NCI-H1417 treated with DMSO at 0.1 percent for 48 hours (cell line): ENCODE data around the gene RAI1.

Experiments
- DNase-seq: peaks from one replicate; lab custom pipeline; 2025; lab: John Stamatoyannopoulos, UW

Gene RAI1

DNA sequence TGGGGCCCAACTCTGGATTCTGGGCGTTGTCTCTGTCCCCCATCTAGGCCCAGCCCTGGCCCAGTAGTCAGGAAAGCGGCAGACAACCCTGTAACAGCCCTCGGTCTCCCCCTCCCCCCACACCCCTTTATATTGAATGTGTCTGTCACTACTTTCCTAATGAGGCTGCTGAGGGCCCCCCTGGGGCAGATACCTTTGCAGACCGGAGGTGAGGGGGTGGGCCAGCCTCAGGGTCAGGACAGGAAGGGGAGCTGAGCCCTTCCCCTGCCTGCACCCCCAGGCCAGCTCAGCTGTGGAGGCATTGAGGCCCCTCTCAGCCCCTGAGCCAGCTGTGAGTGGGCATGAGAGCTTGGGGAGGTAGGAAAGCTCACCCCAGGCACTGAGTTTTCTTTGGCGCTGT lies 17.1 kb downstream of the RAI1 start:
- no peak for DNase-seq

DNA sequence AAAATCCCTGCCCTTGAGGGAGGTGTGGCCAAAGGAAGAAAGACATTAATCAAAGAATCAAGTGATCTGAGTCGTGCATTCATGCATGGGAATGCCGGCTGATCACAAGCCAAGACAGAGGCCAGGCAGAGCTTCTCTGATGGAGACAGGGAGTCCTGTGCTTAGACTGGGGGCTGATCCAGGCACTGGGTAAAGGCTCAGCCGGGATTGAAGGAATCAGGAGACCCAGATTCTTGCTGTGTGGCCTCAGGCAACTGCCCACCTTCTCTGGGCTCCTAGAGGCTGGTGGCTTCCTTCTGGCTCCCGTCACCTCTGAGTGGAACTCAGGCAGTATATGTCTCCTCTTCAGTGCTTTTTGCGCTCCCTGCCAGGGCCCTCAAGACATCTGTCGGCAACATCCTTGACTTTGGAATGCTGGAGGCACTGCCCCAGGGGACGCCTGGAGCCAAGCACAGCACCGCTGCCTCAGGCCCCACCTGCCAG lies 17.7 kb downstream of the RAI1 start:
- no peak for DNase-seq

DNA sequence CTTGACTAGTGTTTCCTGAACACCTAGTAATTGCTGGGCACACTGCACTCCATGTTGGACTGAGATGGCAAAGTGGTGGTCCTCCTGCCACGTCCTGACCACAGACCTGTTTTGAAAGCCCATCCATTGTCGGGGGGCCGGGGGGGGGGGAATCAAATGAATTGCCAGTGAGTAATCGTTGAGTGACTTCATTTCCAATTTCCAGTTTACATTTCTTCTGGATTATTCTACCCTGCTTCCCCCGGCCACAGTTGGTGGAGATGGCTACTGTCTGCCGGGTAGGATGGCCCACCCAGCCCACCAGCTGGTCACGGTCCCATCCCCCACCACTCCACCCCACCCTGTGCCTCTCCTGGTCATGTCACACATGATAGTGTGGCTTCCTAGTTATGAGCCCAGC lies 18.2 kb downstream of the RAI1 start:
- no peak for DNase-seq

DNA sequence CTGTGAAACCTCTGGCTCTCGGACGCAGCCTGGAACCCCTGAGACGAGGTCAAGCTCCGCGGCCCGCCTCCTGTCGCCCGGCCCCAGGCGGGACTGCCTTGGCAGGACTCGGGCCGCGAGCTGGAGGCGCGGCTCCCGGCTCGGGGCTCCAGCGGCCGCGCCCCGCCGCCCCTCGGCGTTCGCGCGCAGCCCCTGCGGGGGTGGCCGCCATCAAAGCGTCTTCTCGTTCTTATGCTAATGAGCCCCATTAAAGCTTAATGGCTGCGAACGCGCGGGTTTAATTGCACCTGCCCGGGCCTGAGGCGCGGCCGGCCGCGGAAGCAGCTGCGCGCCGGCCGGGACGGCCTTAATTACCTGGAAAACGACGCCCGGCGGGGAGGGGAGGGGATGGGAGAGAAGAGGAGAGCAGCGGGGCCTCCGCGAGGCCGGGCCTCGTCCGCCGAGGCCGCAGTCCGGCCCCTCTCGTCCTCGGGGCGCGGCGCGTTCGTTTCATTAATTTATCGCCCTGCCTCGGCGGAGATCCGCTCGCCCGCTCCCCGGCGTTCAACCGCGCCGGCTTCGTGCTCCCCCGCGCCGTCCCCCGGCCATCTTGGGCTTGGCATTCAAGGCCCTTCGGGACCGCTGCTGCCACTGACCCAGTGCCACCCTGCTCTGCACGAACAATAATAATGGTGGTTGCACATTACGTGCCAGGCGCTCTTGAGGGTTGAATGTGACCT lies 19.2 kb downstream of the RAI1 start:
- DNase-seq, result no peak

DNA sequence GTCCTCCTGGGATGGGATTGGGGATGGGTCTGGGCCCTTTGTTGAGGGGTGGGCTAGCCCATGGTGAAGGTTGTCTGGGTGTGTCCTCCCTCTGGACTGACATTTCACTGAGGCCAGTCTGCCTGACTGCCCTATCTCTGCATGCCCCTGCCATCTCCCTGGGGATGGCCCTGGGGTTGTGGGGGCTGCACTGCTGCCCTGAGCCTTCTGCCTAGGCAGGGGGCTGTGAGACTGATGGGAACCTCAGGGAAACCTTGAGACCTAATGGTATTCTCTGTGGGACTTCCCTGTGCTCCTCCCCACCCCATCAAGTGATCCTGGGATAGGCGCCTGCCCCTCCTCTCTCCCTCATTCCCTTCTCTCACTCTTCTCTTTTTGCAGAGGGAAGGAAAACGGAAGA lies 19.9 kb downstream of the RAI1 start:
- DNase-seq, result no peak

DNA sequence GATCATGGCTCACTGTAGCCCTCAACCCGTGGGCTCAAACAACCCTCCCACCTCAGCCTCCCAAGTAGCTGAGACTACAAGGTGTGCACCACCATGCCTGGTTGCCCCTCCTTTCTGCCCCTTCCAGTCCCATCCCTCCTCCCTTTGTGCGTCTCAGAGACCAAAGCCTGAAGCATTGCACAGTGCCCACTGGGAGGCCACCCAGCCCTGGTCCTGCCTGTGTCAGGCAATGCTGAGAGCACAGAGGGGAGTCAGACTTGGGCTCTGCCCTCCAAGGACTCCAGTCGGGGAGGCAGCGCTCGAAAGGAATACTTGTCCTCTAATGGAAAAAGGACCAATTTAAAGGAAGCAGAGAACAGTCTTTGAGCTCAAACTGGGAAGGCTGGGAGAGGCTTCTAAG lies 20.4 kb downstream of the RAI1 start:
- no peak for DNase-seq

DNA sequence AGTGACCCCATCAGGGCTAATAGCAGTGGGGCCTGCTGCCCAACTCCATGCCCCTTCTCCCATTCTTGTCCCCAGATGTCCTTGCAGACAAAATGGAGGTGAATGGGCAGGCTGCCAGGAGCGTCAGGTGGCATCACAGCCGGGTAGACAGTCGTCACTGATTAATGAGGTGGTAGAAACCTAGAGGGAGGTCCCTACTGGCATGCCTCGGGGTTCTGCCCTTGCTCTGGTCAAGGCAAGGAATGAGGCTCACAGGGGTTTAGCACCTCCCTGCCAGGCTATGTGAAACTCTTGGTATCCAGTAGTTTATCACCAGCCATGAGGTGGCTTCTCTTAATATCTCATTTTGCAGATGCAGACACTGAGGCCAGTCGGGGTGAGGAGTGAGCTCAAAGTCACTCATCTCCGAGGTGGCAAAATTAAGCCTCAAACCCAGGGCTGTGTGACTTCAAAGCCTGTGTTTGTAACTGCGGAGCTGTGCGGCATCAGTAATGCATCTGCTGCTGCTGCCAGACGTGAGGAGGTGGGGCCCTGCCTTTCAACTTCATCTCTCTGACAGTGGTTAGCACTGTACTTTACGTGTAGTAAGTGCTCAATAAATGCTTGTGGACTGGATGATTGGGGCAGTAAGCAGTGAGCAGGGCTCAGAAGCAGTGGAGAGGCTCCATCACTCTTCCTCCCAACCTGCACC lies 21.3 kb downstream of the RAI1 start:
- no peak for DNase-seq

DNA sequence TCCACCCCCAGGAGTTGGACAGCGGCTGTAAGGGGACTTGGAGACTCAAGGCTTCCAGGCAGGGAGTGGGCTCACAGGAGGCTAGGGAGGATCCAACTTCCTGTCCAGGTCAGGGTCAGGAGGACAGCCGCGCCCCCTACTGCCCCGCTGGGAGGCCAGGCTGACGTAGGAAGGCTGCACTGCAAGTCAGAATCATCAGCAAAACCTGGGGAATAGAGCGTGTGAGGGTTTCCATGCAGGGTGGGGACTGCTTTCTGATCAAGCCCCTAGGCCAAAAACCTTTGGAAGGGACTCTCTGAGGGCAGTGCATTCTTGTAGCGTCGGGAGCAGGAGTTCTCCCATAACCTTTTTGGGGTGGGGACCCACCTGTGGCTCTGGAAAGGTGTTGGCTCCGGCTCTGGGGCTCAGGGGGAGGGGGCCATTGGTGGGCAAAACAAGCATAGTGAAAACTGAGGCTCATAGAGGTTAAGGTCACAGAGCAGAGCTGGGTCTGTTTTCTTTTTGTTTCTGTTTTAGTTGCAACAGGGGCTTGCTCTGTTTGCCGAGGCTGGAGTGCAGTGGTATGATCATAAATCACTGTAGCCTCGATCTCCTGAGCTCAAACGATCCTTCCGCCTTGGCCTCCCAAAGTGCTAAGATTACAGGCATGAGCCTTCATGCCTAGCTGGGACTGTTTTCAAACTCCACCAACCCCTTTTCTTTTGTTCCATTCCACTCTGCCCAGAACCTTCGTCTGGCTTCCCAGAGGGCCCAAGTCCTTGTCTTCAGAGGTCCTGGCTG lies 22.1 kb downstream of the RAI1 start:
- DNase-seq, result no peak

DNA sequence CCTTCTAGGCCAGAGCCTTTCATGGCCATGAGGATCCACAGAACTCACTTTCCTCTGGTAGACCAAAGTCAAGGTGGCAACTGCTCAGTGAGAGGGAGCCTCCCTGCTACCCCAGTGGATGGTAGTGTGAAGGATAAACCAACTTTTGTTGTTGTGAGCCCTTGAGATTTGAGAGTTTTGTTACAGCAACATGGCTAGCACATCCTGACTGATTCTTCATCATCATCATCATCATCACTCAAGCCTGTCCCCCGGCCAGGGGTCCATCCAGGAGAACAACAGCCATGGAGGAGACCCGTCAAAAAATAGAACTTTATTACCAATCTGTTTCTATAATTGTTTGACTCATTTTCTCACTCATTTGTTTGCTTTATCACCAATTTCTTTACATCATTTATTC lies 23.7 kb downstream of the RAI1 start:
- no peak for DNase-seq

DNA sequence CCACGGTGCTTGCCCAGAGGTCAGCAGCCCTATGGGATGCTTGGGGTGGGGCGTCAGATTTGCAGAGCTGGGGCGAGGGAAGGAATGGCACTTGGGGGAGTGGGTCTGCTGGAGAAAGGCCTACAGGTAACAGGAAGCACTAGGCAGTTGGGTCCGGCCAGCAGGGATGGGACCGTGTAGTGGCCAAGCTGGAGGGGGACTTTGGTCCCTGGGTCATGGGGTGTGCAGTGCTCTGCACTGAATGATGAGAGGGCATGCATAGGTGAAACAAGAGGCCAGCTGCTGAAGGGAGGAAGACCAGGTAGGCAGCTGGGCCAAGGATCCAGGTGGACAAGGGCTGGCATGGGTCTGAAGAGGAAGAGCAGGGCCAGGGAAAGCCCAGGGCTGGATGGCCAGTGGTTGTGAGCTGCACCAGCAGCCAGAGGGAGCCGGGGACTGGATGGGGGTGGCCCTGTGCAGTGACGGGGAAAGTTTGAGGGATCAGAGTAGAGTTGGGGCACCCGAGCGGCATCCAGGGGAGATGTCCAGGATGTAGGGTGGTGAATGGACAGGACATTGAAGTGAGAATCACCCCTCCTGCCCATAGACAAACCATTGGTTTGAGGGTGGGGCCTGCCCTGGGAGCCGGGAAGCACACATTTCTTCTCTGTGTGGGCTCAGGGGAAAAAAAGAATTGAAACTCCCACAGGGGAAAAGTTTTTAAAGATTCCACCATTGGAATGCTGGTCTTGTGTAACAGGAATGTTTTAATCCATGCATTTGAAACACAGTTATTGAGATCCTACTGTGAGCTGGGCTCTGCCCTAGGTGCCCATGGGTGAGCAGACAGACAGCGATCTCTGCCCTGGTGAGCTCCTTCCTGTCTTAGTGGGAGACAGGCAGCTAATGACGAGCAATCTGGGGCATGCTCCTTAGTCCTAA lies 25.1 kb downstream of the RAI1 start:
- DNase-seq, result no peak

DNA sequence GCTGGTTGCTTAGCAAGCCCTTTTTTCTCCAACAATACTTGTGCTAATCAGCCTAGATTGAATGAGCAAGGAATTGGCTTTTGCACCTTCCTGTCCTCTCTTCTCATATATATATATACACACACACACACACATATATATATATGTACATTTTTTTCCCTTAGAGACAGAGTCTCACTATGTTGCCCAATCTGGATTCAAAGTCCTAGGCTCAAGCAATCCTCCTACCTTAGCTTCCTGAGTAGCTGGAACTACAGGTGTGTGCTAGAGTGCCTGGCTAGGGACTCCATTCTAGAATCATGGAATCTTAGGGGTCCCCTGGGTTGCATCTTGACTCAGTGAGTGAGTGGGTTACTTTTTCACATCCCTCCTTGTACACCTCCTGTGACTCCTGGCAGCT lies 27.0 kb downstream of the RAI1 start:
- DNase-seq, result no peak

DNA sequence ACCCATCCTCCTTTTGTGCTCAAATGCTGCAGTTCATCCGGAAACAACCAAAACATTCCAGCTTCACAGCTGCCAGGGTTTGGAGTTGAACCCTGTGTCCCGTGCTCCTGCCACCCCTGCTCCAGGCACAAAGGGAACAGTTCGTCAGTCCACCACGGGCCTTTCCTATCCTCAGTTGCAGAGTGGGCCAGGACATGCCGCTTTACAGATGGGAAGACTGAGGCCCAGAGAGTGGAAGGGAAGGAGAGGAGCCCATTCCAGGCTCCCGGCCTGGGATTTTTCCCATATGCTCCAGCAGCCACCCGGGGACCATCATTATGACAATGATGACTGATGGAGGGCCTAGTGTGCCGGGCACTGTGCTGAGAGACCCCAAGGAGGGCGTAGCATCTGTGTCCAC lies 27.6 kb downstream of the RAI1 start:
- no peak for DNase-seq

DNA sequence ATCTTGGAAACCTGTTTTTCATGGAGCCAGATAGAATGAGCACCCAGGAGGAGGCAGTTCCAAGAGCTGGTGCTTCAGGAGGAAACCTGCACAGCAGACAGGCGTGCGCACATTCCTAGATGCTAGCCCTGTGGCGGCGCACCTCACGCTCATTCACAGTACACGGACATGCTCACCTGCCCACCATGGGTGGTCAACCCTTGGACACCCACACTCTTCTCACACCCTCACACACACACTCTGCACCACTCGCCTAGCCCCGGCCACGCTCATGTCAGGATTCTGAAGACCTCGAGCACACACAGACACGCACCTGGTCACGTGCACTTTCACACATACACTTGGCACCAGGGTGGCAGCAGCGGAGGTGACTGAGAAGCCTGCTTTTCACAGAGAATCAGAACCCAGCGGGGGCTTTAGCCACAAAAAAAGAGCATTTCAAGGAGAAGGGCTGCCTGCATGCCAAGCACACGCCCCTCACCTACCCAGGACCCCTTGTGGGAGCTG lies 28.6 kb downstream of the RAI1 start:
- DNase-seq, result no peak

DNA sequence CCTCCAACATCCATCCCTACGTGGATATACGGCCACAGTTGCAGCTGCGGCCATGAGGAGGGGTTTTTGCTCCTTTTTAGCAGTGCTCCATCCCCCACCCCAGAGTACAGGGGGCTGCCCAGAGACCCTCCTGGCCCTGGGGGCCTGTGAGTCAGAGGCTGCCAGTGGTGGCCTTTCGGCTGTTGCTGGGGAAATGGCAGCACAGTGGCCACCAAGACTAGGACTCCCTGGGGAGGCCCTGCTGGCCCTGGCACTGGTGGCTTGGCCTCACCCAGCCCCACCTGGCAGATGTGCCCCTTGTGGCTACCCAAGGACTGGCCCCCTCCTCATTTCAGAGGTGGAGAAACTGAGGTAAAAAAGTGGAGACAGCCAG lies 29.1 kb downstream of the RAI1 start:
- DNase-seq, result no peak

DNA sequence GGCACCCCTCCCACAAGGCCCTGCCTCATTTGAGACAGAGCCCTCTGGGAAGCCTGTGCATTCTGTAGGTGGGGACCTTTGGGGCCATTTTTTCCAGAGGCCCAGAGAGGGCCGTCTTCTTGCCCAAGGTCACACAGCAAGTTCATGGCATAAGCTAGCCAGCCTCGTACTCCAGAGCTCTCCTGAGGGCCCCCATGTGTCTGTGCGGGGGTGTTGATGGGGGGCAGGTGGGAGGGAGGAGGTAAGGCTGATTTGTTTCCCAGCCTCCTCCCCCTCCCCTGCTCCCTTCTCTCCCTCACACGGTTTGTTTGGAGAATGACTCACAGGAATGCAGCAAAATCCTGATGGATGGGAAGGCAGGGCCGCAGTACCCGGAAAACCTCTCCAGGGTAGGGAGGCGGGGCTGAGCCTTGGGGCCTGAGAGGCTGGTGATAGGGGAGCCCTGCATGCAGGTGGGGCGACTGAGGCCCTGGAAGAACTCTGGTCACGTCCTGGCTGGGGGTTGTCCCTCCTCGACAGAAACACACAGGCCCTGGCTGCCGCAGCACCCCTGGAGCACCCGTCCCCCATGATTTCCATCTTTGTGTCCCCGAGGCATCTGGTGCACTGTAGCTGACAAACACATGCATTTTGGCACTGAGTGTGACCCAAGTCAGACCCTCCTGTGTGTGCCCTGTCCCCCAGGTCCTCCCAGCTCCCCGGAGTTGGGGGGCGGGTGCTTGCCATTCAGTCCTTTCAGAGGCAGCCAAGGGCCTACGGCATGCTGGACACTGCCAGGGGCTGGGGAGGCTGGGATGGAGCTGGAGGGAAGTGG lies 29.7 kb downstream of the RAI1 start:
- no peak for DNase-seq

DNA sequence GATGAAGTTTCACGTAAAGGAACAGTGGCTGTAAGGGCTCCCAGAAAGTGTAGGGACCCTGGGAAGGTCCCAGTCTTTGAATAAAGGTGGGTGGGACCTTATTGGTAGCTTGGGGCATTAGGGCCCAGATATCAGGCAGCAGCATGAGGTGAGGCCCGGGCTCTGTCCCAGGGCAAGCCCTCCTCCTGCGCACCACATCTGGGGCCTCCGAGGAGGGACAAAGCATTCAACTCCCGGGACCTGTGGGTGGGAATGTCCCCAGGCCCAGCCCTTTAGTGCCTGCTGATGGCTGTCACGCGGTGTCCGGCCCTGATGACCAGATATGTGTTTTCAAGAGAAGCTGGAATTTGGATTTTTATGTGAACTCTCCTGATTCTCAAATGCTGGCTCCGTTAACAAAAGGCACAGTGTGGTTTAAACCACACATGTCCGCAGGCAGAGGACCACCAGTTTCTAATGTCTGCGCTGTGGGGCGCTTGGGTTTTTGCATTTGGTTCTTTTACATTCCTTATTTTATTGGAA lies 30.4 kb downstream of the RAI1 start:
- DNase-seq, result no peak

DNA sequence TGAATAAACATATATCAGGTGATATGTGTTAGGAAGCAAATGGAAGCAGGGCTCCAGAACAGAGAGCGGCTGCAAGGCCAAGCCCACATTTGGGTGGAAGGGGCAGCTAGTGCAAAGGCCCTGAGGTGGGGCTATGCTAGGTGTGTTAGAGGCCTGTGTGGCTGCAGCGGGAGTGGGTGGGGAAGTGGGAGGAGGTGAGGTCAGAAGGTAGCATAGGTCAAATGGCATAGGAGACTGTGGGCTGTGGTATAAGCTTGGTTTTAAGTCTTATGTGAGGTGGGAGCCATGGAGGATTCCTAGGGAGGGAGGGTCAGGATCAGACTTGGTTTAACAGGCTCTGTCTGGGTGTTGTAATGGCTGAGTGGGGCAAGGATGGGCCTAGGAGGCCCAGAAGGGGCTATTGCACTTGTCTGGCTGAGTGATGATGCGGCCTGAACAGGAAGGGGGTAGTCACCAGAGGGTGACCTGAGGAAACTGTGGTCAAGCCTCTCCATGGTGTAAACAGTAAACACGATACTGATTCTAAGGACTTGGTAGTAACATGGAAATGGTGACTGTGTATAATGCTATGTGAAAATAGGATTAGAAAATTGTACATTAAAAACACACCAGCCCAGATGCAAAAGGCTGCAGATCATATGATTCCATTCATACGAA lies 31.1 kb downstream of the RAI1 start:
- DNase-seq, result no peak

DNA sequence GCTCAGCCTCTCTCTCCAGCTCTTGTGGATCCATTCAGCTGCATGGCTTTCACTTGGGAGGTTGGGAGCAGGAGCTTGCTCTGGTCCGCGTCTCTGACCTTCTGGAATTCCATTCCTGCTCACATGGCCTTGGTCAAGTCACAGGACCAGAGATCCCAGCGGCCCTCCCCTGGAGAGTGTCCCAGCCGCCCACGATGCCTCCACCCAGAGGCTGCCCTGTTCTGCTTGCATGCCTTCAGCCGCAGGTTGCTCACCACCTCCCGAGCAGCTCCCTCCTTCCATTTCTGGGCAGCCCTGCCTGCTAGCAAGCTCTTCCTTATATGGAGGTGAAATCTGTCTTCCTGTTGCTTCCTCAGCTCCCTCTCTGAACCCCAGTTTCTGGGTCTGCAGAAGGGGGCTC lies 32.6 kb downstream of the RAI1 start:
- DNase-seq, result no peak

DNA sequence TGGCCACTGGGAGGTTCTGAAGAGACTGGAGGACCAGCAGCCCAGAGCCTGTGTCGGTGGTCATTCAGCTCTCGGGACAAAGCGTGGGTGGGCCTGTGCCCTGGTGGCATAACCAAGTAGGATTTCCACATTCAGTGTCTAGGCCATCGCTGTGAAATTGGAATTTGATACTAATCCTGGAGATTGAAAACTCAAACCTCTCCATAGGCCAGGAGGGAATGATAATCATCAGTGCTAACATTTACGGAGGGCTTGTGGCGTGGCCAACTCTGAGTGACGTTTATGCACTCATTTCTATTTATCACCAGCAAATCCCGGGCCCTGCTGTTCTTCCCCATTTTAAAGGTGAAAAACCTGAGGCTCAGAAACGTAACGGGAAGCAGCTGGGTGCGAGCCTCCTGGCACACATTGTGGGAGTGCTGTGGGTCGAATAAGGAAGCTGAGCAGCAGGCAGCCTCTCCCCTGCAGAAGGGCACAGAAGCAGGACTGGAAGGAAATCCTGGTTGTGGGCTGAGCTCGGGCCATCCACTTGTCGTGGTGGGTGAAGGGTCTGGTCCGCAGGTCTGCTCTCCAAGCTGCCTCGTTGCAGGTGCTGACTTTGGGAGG lies 33.1 kb downstream of the RAI1 start:
- DNase-seq, result no peak

DNA sequence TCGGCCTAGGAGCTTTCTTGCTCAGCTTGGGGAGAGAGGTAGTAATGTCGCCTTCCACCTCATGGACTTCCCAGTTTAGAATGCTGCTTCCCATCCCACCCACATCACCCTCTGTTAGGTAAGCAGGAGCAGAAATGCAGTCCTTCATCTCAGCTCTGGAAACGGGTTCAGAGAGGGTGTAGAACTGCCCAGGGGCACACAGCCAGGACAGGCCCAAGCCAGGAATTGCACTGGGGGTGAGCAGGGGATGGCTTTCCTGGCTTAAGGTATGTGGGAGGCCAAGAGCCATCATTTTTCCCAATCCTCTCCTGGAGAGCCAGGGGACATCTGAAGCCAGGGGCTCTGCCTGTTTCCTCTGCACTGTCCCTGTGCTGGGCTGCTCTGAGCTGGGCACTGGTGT lies 33.6 kb downstream of the RAI1 start:
- DNase-seq, result no peak
